Right forelimb (tissue), 1 donor: Measurements from ENCODE around the gene MAD1L1.

Experiments used
- DNase-seq: peaks from one replicate; pipeline ENCODE4 v3.0.0-alpha.2; 2018

The MAD1L1 gene

GRCh38 chr7:1854866-1855724 lies 377.6 kb downstream of the MAD1L1 start:
- DNase-seq, result no peak

DNA sequence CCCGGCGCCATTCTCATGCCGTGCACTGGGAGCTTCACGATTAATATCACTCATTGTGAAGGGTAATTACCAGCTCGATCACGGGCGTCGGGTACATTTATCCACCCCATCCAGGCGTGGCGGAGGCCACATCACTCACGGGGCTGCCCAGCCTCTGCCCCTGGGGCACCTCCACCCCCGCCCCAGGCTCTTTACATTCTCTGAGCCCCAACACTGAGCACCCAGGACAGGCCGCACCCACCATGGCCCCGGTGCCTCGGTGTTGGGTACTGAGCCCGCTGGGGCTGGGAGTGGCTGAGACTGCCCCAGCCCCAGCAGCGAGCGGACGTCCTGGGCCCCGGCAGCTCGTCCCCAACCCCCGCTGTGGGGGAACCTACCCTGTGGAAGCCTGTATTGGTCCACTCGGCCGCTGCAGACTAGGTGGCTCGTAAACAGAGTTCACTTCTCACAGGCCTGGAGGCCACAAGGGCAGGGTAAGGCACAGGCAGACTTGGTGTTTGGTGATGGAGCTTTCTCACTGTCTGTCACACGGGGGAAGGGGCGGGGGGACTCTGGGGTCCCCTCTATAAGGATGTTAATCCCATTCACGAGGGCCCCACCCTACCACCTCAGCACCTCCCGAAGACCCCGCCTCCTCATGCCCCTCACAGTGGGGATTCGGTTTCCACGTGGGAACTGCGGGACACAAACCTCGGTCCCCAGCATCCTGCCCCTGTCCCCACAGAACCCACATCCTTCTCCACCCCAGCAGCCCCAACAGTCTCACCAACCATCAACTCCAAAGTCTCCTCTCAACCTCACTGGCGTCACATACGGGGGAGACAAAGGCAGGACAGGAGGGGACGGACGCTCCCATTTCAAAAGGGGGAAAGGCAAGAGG lies 378.5 kb downstream of the MAD1L1 start:
- peak; percentile 37 for DNase-seq

DNA sequence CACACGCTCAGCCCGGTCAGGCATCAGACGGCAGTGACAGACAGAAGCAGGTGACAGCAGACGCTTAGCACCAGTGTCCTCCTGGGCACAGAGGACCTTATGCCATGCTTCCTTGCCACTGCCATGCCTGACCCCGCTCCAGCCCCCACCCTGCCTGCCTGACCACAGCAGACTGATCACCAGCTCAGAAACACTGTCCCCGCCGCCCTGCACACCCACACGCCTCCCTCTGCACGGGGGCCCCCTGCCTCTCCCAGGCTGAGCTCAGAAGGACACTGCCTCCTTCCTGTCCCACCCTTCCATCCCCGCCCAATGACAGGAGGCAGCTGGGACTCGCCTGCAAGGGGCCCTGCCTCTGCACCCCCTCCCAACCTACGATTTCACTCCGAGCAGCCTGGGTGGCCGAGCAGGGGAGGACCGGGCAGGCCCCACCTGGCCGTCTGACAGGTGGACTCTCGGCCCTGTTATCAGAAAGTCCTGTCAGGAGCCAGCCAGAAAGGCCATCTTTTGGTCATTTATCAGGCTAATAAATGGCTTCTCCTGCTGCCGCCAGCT lies 379.2 kb downstream of the MAD1L1 start:
- peak; percentile 53 for DNase-seq

DNA sequence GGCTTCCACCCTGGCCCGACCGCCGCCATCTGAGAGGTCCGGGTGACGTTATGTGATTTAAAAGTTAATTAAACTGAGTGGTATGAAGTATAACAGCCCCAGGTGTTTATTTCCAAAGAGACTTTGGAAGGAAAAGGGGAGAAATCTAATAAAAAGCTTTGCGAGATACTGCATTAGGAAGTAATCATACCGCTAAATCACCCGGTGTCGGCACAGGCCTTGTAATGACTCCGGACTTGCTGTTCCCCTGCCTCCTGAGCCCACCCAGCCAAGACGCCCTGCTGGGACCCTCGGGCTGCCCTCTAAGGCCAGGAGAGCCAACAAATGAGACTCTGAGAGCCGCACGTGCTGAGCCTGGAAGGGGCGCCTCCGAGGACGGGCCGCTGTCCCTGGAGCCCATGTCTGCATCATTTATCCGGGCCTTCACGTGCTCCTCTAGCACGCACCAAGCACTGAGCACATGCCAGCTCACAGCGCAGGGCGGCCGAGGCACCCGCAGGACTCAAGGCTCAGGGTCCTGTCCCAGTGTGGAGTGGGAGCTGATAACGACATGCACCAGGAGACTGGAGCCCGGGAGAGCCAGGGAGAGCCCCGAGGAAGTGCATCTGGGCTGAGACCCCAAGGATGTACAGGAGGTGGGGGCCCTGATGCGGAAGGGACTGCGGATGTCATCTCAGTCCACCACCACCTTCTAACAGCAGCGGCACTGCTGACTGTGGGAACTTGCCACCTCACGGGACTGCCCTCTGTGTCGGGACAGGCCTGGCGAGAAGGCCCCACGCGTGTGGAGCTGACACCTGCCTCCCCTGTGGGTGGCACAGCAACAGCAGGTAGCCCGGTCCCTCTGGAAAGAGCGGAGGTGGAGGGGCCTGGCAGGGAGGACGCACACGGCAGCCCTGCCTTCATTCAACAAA lies 380.0 kb downstream of the MAD1L1 start:
- peak; percentile 44 for DNase-seq

DNA sequence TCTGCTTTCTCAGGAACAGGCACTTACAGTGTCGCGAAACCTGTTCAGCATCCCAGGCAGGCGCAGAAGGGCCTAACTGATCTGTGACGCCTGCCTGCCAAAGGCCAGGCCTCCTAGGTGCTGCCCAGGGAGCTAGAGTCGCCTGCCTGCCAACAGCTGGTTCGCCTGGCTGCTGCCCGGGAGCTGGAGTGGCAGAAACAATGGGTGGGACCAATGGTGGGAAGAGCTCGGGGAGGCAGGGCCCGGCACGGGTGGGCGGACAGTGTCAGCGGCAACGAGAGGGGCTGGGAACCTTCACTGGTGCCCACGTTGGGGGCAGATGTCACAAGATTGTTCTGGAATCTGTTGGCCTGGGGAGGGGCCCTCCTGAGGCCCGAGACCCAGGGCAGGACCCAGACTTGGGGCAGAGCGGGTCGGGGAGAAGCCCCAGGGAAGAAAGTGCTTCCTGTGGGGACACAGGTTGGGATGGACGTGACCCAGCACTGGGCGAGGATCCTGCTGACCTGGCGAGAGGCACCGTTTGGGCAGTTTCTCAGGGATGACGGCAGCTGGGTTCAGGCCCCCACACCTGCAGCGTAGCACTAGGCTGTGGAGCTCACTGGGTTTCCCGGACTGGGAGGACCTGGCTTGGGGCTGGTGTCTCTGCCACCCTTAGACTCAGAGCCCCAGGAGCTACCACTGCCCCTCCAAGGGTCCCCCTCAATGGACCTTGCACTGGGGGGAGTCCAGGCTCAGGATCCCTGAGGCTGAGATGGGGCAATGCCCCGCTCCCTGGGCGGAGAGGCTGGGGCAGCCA lies 380.8 kb downstream of the MAD1L1 start:
- no peak for DNase-seq

DNA sequence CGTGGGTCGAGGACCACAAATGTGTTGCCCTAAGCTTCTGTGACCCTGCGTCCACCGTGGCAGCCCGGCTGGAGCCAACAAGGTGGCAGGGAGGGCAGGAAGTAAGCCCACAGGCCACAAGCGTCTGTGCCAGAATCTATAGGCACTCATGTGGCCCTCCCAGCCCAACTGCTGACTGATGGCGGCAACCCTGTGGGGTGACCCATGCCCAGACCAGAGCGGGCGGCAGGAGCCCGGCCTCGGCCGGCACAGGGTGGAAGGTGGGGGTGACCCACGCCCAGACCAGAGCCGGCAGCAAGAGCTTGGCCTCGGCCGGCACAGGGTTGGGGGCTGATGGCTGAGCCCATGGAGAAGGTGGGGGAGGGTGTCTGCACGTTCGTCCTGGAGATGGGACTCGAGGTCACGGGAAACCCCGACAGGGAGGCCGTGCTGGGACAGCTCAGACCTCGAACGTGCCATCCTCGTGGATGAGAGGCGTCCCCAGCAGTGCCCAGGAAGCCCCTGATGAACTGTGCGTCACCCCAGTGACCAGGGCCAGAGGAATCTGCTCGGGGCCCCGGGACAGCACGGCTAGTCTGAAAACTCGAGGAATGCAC lies 381.7 kb downstream of the MAD1L1 start:
- DNase-seq, result no peak

DNA sequence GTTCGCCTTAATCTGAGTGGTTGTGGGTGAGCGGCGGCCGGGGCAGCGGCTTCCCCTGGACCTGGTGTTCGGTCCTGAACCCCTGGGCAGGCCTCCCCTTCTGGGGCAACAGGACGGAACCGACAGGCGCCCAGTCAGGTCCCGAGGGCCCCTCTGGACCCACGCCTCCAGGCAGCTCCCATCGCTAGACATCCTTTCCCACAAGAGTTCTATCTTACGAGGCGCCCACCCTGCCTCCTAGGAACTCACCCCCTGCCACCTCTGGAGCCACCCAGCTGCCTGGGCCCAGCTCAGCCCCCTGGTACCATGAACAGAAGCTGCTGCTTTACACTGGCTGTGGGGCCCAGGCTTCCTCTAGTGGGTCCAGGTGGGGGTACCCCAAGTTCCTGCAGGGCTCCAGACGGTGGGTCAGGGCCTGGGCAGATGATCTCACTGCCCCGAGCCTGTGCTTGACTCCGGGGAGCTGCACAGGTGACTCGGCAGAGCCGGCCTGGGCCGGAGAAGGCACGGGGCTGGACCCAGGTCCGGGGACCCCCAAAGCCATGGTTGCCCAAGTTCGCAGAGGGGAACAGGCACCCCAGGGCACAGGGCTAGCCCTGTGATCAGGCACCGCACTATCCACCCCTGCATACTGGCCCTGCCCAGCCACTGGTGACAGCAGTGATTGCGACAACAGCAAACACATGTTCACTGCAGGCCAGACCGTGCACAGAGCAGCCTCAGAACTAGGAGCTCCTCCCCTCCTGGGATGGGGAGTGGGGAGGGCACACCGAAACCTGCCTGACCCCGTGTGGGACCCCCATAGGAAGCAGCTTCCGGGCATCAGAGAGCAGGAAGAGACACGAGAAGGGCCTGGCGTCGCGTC lies 382.4 kb downstream of the MAD1L1 start:
- DNase-seq, result no peak

DNA sequence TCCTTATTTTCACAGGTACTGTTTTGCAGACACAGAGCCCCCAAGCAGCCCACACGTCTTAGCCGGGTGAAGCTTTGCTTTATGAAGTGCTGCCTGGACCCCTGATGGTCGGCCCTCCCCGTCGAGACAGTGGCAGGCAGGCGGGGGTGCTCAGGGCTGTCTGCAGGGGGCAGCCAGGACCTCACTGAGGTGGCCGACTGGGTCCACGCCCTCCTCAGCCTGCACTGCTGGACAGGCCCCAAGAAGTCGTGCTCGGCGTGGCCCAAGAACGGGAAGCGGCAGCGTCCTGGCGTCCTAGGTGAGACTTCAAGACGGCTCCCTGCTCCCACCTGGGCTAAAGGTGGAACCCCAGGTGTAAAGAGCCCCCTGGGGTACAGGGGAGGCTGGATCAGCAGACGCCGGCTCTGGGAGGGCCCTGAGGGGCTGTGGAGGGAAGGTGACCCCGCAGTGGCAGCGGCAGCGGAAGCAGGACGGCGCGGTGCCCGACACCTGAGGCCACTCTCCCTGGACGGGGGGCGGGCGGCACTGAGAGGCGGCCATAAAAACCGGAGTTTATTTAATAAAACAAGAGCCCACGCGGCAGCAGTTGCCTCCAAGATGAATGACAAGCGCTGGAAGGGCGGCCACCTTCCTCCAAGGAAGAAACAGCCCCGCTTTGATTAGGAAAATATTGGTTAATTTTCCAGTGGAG lies 383.2 kb downstream of the MAD1L1 start:
- DNase-seq, result no peak

DNA sequence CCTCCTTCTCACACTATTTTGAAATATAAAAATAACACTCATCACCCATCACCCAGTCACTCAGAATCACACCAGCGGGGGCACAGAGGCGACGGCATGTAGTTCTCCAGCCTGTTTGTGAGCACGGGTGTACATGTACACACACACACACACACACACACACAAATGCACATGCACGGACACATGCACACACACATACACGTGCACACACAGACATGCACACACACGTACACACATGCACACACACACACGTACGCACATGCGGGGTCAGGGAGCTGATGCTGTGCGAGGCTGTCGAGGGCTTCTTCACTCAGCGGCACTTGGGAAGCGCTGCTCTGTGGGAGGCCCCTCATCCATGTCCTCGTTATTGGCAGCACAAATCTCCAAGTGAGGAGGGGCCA lies 383.8 kb downstream of the MAD1L1 start:
- peak; percentile 27 for DNase-seq

- DNase-seq, result peak; percentile 39
These were observed 384.6 kb downstream of the MAD1L1 start for GRCh38 chr7:1848013-1848640.

- DNase-seq, result peak; percentile 36
These were observed 385.3 kb downstream of the MAD1L1 start for GRCh38 chr7:1847260-1848001.

- peak; percentile 42 for DNase-seq
These were observed 386.2 kb downstream of the MAD1L1 start for GRCh38 chr7:1846331-1847065.

DNA sequence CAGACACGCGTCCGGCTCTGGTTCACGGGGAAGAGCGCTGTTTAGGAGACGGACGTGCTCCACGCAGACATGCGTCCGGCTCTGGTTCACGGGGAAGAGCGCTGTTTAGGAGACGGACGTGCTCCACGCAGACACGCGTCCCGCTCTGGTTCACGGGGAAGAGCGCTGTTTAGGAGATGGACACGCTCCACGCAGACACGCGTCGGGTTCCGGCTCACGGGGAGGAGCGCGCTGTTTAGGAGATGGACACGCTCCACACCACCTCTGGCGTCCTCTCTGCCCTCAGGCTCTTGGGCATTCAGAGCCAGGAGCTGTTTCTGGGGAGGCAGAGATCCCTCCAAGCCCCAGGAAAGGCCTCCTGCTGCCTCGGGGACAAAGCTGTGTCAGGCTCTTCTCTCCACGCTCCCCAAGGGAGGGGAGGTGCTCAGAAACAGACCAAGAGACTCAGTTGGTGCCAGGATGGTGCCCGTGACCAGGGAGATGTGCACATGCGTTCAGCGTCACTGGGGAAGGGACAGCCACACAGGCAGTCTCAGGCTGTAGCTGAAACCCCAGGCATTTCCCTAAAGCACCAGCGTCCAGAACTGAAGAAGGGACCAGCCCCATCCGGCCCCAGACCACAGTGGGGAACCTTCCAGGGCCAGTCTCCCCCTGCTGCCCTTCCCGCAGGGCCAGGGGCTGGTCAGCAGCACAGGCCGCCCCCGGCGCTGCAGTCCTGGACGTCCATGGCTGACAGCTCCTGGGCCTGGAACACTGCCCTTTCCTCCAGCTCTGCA lies 387.0 kb downstream of the MAD1L1 start:
- peak; percentile 35 for DNase-seq

DNA sequence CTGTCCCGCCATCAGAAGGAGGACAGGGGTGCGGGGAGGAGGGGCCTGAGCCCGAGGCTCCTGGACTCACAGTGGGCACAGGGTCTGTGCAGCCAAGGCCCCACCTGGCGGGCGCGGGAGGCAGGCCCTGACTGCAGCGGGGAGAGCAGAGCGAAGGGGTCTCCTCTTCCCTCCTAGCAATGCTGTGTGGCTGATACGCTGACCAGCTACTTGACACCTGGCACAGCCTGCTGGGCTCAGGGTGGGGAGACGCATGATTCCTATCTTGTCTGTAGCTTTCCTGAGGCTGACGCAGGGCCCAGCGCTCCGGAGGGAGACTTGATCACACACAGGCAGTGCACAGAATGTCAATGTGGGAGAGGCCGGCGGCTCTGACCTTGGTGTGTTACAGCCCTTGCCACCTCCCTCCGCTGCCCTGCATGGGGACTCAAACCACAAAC lies 387.8 kb downstream of the MAD1L1 start:
- peak; percentile 42 for DNase-seq

- peak; percentile 41 for DNase-seq
These were observed 388.3 kb downstream of the MAD1L1 start for GRCh38 chr7:1844336-1844950.

- DNase-seq, result no peak
These were observed 388.8 kb downstream of the MAD1L1 start for GRCh38 chr7:1843921-1844335.
